ENCODE data around the gene CH25H. TPM values are rescaled to one million over a fixed set of nuclear protein-coding genes. Genes with fewer than 3 reads are reported as not detected.

The CH25H gene
- total RNA-seq, 5 donors from 2014 or later (not counting 1 experiment from before 2014, with no cell fraction given), result 0.21 to 1.0 TPM; not detected in 3

GRCh38 chr10:89216056-89216455 is 8.9 kb upstream of the CH25H start:
- Mint-ChIP-seq H3K4me1 (peaks cover 8 to 11% (median 8%) of the 10 kb centered on the region in 3 donors), H3K9me3 (no peaks in the 10 kb centered on the region), H3K4me3 (no peak overlapping the region), H3K27me3 (peaks cover 0 to 4% of the 10 kb centered on the region in 2 donors), H3K36me3 (peaks cover 11% of the 10 kb centered on the region), H3K27ac (no peak overlapping the region)
- ChIA-PET POLR2A (interaction anchor here in 1 of 2 donors (0.6 to 1.1 kb wide), 2 partner anchors 9 to 135 kb away, joined by 3 read pairs; partner anchors contain the start of gene CH25H), CTCF (interaction anchor here (0.5 to 4.2 kb wide), 18 partner anchors 9 to 346 kb away, joined by 3 to 40 read pairs (median 3); partner anchors contain the start of gene CH25H (in 1 of the 2))
- Histone ChIP-seq H3K9me3 (no peaks in the 10 kb centered on the region), H3K4me3 (ENCODE audit: control insufficient read depth in 1 of 2, extremely low read depth in 1 of 2, low read length in 1 of 2) (no peak overlapping the region), H3K27ac (ENCODE audit: low read length) (no peak overlapping the region), H3K36me3 (ENCODE audit: control insufficient read depth in 2 of 2, extremely low read depth in 1 of 2, insufficient read depth in 1 of 2, low read length in 1 of 2) (peaks cover 0 to 16% of the 10 kb centered on the region in 2 donors), H3K27me3 (replicated peaks in 1 of 2; ENCODE audit: control insufficient read depth in 2 of 2, extremely low read depth in 1 of 2, insufficient read depth in 2 of 2, low read length in 1 of 2) (no peaks in the 10 kb centered on the region), H3K4me1 (ENCODE audit: control insufficient read depth in 1 of 2, extremely low read depth in 1 of 2, insufficient read depth in 2 of 2, low read length in 2 of 2) (peaks cover 3 to 4% of the 10 kb centered on the region in 2 experiments)
- DNase-seq, result no peak
- WGBS (ENCODE audit: insufficient coverage), result no CpG with 5 or more reads among the region's 2 CpGs
- ATAC-seq (replicated peaks in 1 of 4), result no peak

- H3K9me3 Mint-ChIP-seq, result no peaks in the 10 kb centered on the region
- ChIA-PET POLR2A (interaction anchor here in 1 of 2 donors (1.1 kb wide), 1 partner anchor 8 kb away, joined by 3 read pairs; the partner anchor contains the start of gene CH25H), CTCF (interaction anchor here (0.5 to 4.2 kb wide), 23 partner anchors 8 to 1133 kb away, joined by 3 to 40 read pairs (median 4); partner anchors contain the start of gene CH25H (in 1 of the 2))
- peaks cover 3 to 4% of the 10 kb centered on the region in 2 experiments for H3K4me1 ChIP-seq (ENCODE audit: control insufficient read depth in 1 of 2, extremely low read depth in 1 of 2, insufficient read depth in 2 of 2, low read length in 2 of 2)
- no peak overlapping the region for H3K4me3 Mint-ChIP-seq
- DNase-seq (no peak), ATAC-seq (replicated peaks in 1 of 4) (no peak)
- no peak overlapping the region for H3K4me3 ChIP-seq (ENCODE audit: control insufficient read depth in 1 of 2, extremely low read depth in 1 of 2, low read length in 1 of 2)
- peaks cover 5 to 10% of the 10 kb centered on the region in 2 donors for H3K27me3 Mint-ChIP-seq
- peaks cover 8 to 11% (median 8%) of the 10 kb centered on the region in 3 donors for H3K4me1 Mint-ChIP-seq
- no peak overlapping the region for H3K27ac ChIP-seq (ENCODE audit: low read length)
- no peak overlapping the region for H3K27ac Mint-ChIP-seq
- peaks cover 7% of the 10 kb centered on the region for H3K36me3 Mint-ChIP-seq
- no peaks in the 10 kb centered on the region for H3K27me3 ChIP-seq (replicated peaks in 1 of 2; ENCODE audit: control insufficient read depth in 2 of 2, extremely low read depth in 1 of 2, insufficient read depth in 2 of 2, low read length in 1 of 2)
- no peaks in the 10 kb centered on the region for H3K9me3 ChIP-seq
- WGBS (ENCODE audit: insufficient coverage), result no CpG with 5 or more reads among the region's 1 CpG
- H3K36me3 ChIP-seq (ENCODE audit: control insufficient read depth in 2 of 2, extremely low read depth in 1 of 2, insufficient read depth in 1 of 2, low read length in 1 of 2), result peaks cover 0 to 16% of the 10 kb centered on the region in 2 donors
Observed at GRCh38 chr10:89215511-89215910, 8.4 kb upstream of the CH25H start.

- Mint-ChIP-seq H3K9me3 (no peaks in the 10 kb centered on the region), H3K4me3 (no peak overlapping the region), H3K4me1 (peaks cover 8 to 11% (median 8%) of the 10 kb centered on the region in 3 donors), H3K27me3 (peaks cover 10 to 15% of the 10 kb centered on the region in 2 donors), H3K36me3 (peaks cover 7% of the 10 kb centered on the region), H3K27ac (no peak overlapping the region)
- H3K4me1 ChIP-seq (ENCODE audit: control insufficient read depth in 1 of 2, extremely low read depth in 1 of 2, insufficient read depth in 2 of 2, low read length in 2 of 2), result peaks cover 3 to 4% of the 10 kb centered on the region in 2 experiments
- H3K27ac ChIP-seq (ENCODE audit: low read length), result no peak overlapping the region
- no peak overlapping the region for H3K4me3 ChIP-seq (ENCODE audit: control insufficient read depth in 1 of 2, extremely low read depth in 1 of 2, low read length in 1 of 2)
- H3K9me3 ChIP-seq, result no peaks in the 10 kb centered on the region
- ATAC-seq (replicated peaks in 1 of 4), result no peak
- ChIA-PET CTCF (interaction anchor here (0.5 to 4.2 kb wide), 23 partner anchors 9 to 1132 kb away, joined by 3 to 40 read pairs (median 3); no protein-coding TSS in a partner anchor), POLR2A (interaction anchor here in 1 of 2 donors (0.9 kb wide), 1 partner anchor 282 kb away, joined by 3 read pairs; no protein-coding TSS in a partner anchor)
- H3K27me3 ChIP-seq (replicated peaks in 1 of 2; ENCODE audit: control insufficient read depth in 2 of 2, extremely low read depth in 1 of 2, insufficient read depth in 2 of 2, low read length in 1 of 2), result peaks cover 0 to 2% of the 10 kb centered on the region in 2 experiments
- no peak for DNase-seq
- H3K36me3 ChIP-seq (ENCODE audit: control insufficient read depth in 2 of 2, extremely low read depth in 1 of 2, insufficient read depth in 1 of 2, low read length in 1 of 2), result peaks cover 0 to 9% of the 10 kb centered on the region in 2 donors
- 100% methylated on average over 1 of the region's 8 CpGs for WGBS (ENCODE audit: insufficient coverage)
Observed at GRCh38 chr10:89214566-89215165, 7.5 kb upstream of the CH25H start.

- no peak overlapping the region for H3K27ac ChIP-seq (ENCODE audit: low read length)
- no peaks in the 10 kb centered on the region for H3K9me3 ChIP-seq
- H3K4me3 Mint-ChIP-seq, result no peak overlapping the region
- CTCF ChIA-PET, result interaction anchor here (0.6 to 4.2 kb wide), 18 partner anchors 8 to 1497 kb away, joined by 3 to 40 read pairs (median 4); partner anchors contain the start of genes FAS (in 1 of the 2) and IFIT2 (in 1 of the 2)
- DNase-seq, result peak in 1 of 35 experiments; percentile 66
- peak in 2 of 4 experiments; percentile 52 to 63 for ATAC-seq (replicated peaks in 1 of 4)
- H3K4me1 Mint-ChIP-seq, result peaks cover 8 to 11% (median 9%) of the 10 kb centered on the region in 3 donors
- H3K4me3 ChIP-seq (ENCODE audit: control insufficient read depth in 1 of 2, extremely low read depth in 1 of 2, low read length in 1 of 2), result no peak overlapping the region
- H3K36me3 ChIP-seq (ENCODE audit: control insufficient read depth in 2 of 2, extremely low read depth in 1 of 2, insufficient read depth in 1 of 2, low read length in 1 of 2), result peaks cover 0 to 9% of the 10 kb centered on the region in 2 donors
- peaks cover 4 to 7% of the 10 kb centered on the region in 2 experiments for H3K27me3 ChIP-seq (replicated peaks in 1 of 2; ENCODE audit: control insufficient read depth in 2 of 2, extremely low read depth in 1 of 2, insufficient read depth in 2 of 2, low read length in 1 of 2)
- POLR2A ChIA-PET, result interaction anchor here in 1 of 2 donors (0.6 kb wide), 1 partner anchor 649 kb away, joined by 3 read pairs; no protein-coding TSS in a partner anchor
- H3K27me3 Mint-ChIP-seq, result peaks cover 22 to 26% of the 10 kb centered on the region in 2 donors
- WGBS (ENCODE audit: insufficient coverage), result no CpG with 5 or more reads among the region's 8 CpGs
- no peak overlapping the region for H3K27ac Mint-ChIP-seq
- H3K36me3 Mint-ChIP-seq, result peaks cover 7% of the 10 kb centered on the region
- no peaks in the 10 kb centered on the region for H3K9me3 Mint-ChIP-seq
- H3K4me1 ChIP-seq (ENCODE audit: control insufficient read depth in 1 of 2, extremely low read depth in 1 of 2, insufficient read depth in 2 of 2, low read length in 2 of 2), result peaks cover 4 to 6% of the 10 kb centered on the region in 2 experiments
Observed at GRCh38 chr10:89213191-89213808, 6.2 kb upstream of the CH25H start.

GRCh38 chr10:89210794-89211425 is 3.8 kb upstream of the CH25H start:
- H3K9me3 Mint-ChIP-seq, result no peaks in the 10 kb centered on the region
- H3K36me3 Mint-ChIP-seq, result peaks cover 7% of the 10 kb centered on the region
- no peak overlapping the region for H3K4me3 Mint-ChIP-seq
- peaks cover 10 to 21% of the 10 kb centered on the region in 2 experiments for H3K4me1 ChIP-seq (ENCODE audit: control insufficient read depth in 1 of 2, extremely low read depth in 1 of 2, insufficient read depth in 2 of 2, low read length in 2 of 2)
- peaks cover 13 to 15% (median 15%) of the 10 kb centered on the region in 3 donors for H3K4me1 Mint-ChIP-seq
- peaks cover 0 to 9% of the 10 kb centered on the region in 2 donors for H3K36me3 ChIP-seq (ENCODE audit: control insufficient read depth in 2 of 2, extremely low read depth in 1 of 2, insufficient read depth in 1 of 2, low read length in 1 of 2)
- H3K27ac ChIP-seq (ENCODE audit: low read length), result no peak overlapping the region
- H3K27me3 ChIP-seq (replicated peaks in 1 of 2; ENCODE audit: control insufficient read depth in 2 of 2, extremely low read depth in 1 of 2, insufficient read depth in 2 of 2, low read length in 1 of 2), result peaks cover 9 to 28% of the 10 kb centered on the region in 2 experiments
- H3K27ac Mint-ChIP-seq, result no peak overlapping the region
- peaks cover 34 to 35% of the 10 kb centered on the region in 2 donors for H3K27me3 Mint-ChIP-seq
- WGBS (ENCODE audit: insufficient coverage), result no CpG with 5 or more reads among the region's 3 CpGs
- DNase-seq, result no peak
- no peak overlapping the region for H3K4me3 ChIP-seq (ENCODE audit: control insufficient read depth in 1 of 2, extremely low read depth in 1 of 2, low read length in 1 of 2)
- H3K9me3 ChIP-seq, result no peaks in the 10 kb centered on the region
- ATAC-seq (replicated peaks in 1 of 4), result no peak
- CTCF ChIA-PET, result interaction anchor here (0.8 to 4.3 kb wide), 10 partner anchors 8 to 278 kb away, joined by 3 to 28 read pairs (median 4); no protein-coding TSS in a partner anchor
- POLR2A ChIA-PET, result interaction anchor here in 1 of 2 donors (0.9 kb wide), 1 partner anchor 90 kb away, joined by 3 read pairs; no protein-coding TSS in a partner anchor
